OCI-LY1 (cell line): ENCODE data around the gene ZNF76.

Experiments used
- H2AFZ ChIP-seq: fragments of 200-600 bp; sonication (generic), shearing (Covaris generic); 2 replicates; pipeline ENCODE4 v1.6.0; 2014; ENCODE audit warnings: antibody characterized with exemption, mild to moderate bottlenecking, low read length
- H3F3A ChIP-seq: fragments of 200-600 bp; sonication (generic), shearing (Covaris generic); 2 replicates; pipeline ENCODE4 v1.6.0; 2014; ENCODE audit warnings: mild to moderate bottlenecking, antibody characterized with exemption, low read length, moderate library complexity; ENCODE audit not compliant: insufficient read depth
- H3K27ac ChIP-seq: fragments of 200-600 bp; sonication (generic); 2 replicates; pipeline ENCODE4 v1.5.1; 2014; ENCODE audit warnings: low read length, mixed run types, mild to moderate bottlenecking, low read depth; ENCODE audit not compliant: poor library complexity, severe bottlenecking
- H3K27me3 ChIP-seq: fragments of 200-600 bp; sonication (generic); 2 replicates; pipeline ENCODE4 v1.6.0; 2014; ENCODE audit warnings: antibody characterized with exemption, mild to moderate bottlenecking, low read length, moderate library complexity; ENCODE audit not compliant: insufficient read depth
- H3K36me3 ChIP-seq: fragments of 200-600 bp; sonication (generic); 2 replicates; pipeline ENCODE4 v1.6.1; 2014; ENCODE audit warnings: mild to moderate bottlenecking, antibody characterized with exemption, low read length, moderate library complexity, mixed read lengths; ENCODE audit not compliant: insufficient read depth
- H3K4me1 ChIP-seq: fragments of 200-600 bp; sonication (generic); 2 replicates; pipeline ENCODE4 v1.5.1; 2014; ENCODE audit warnings: mild to moderate bottlenecking, low read length, moderate library complexity; ENCODE audit not compliant: insufficient read depth, severe bottlenecking
- H3K4me2 ChIP-seq: fragments of 200-600 bp; sonication (generic), shearing (Covaris generic); 2 replicates; pipeline ENCODE4 v1.6.1; 2014; ENCODE audit warnings: low read length
- H3K4me3 ChIP-seq: fragments of 200-600 bp; sonication (generic); 2 replicates; pipeline ENCODE4 v1.5.1; 2014; ENCODE audit warnings: low read length, low read depth, mild to moderate bottlenecking, mixed read lengths; ENCODE audit not compliant: poor library complexity, severe bottlenecking
- H3K79me2 ChIP-seq: fragments of 200-600 bp; shearing (Covaris generic); 2 replicates; pipeline ENCODE4 v1.6.1; 2016; ENCODE audit warnings: mixed run types, low read length, mixed read lengths; ENCODE audit not compliant: insufficient read depth
- H3K9ac ChIP-seq: fragments of 200-600 bp; sonication (generic), shearing (Covaris generic); 2 replicates; pipeline ENCODE4 v1.6.1; 2014; ENCODE audit warnings: mild to moderate bottlenecking, low read length, mixed read lengths
- H3K9me2 ChIP-seq: fragments of 200-600 bp; sonication (generic), shearing (Covaris generic); 2 replicates; pipeline ENCODE4 v1.6.1; 2014; ENCODE audit warnings: low read depth, mild to moderate bottlenecking, low read length, mixed read lengths
- H3K9me3 ChIP-seq: fragments of 200-600 bp; shearing (Covaris generic); 2 replicates; pipeline ENCODE4 v1.6.1; 2014; ENCODE audit warnings: low read length, mixed read lengths
- H4K20me1 ChIP-seq: fragments of 200-600 bp; sonication (generic), shearing (Covaris generic); 2 replicates; pipeline ENCODE4 v1.6.0; 2016; ENCODE audit warnings: mild to moderate bottlenecking, low read length; ENCODE audit not compliant: insufficient read depth
- CTCF ChIP-seq: fragments of 200-600 bp; sonication (generic), shearing (Covaris generic); IDR thresholded peaks from 2 replicates; pipeline ENCODE4 v1.5.1; 2017; ENCODE audit warnings: mild to moderate bottlenecking, antibody characterized with exemption, low read length, moderate library complexity, mixed read lengths
- EZH2 ChIP-seq: fragments of 200-600 bp; sonication (generic), shearing (Covaris generic); IDR thresholded peaks from 2 replicates; pipeline ENCODE4 v1.8.0; 2017; ENCODE audit warnings: borderline replicate concordance, mixed run types, mild to moderate bottlenecking, antibody characterized with exemption, low read length, moderate library complexity, mixed read lengths

The ZNF76 gene

GRCh38 chr6:35291491-35291890 is 32.0 kb downstream of the ZNF76 start:
- no peaks in the 10 kb centered on the region for H3K27me3 ChIP-seq
- peaks cover 87% of the 10 kb centered on the region for H3K36me3 ChIP-seq
- no peak overlapping the region for H3K9ac ChIP-seq

GRCh38 chr6:35292494-35292893 is 33.0 kb downstream of the ZNF76 start:
- Histone ChIP-seq H3K4me2 (no peak overlapping the region; the same call in 1 of the 2 replicates), H3K79me2 (no peaks in the 10 kb centered on the region), H3K4me1 (peaks cover 16% of the 10 kb centered on the region), H3F3A (no peaks in the 10 kb centered on the region), H3K4me3 (no peak overlapping the region), H3K9me3 (no peaks in the 10 kb centered on the region), H3K9me2 (no peaks in the 10 kb centered on the region), H3K27ac (no peak overlapping the region), H2AFZ (no peak overlapping the region), H4K20me1 (no peaks in the 10 kb centered on the region), H3K27me3 (no peaks in the 10 kb centered on the region), H3K36me3 (peaks cover 77% of the 10 kb centered on the region), H3K9ac (no peak overlapping the region)
- TF ChIP-seq CTCF (no peak), EZH2 (no peak)

More at GRCh38 chr6:35291491-35291890, 32.0 kb downstream of the ZNF76 start:
- Histone ChIP-seq H3F3A (no peaks in the 10 kb centered on the region), H2AFZ (no peak overlapping the region), H3K4me3 (no peak overlapping the region), H3K4me2 (no peak overlapping the region), H3K4me1 (peaks cover 11% of the 10 kb centered on the region), H3K27ac (no peak overlapping the region), H3K79me2 (no peaks in the 10 kb centered on the region), H3K9me2 (no peaks in the 10 kb centered on the region), H3K9me3 (no peaks in the 10 kb centered on the region), H4K20me1 (no peaks in the 10 kb centered on the region)
- no peak for TF ChIP-seq CTCF
- TF ChIP-seq EZH2, result no peak

GRCh38 chr6:35293681-35294080 is 34.1 kb downstream of the ZNF76 start:
- Histone ChIP-seq H3K27me3 (no peaks in the 10 kb centered on the region), H3K9ac (no peak overlapping the region), H3K4me1 (peaks cover 26% of the 10 kb centered on the region), H3K36me3 (peaks cover 65% of the 10 kb centered on the region), H3K4me2 (no peak overlapping the region), H2AFZ (no peak overlapping the region), H3K4me3 (no peak overlapping the region), H3K27ac (no peak overlapping the region), H3K79me2 (no peaks in the 10 kb centered on the region), H4K20me1 (no peaks in the 10 kb centered on the region), H3K9me2 (no peaks in the 10 kb centered on the region), H3F3A (no peaks in the 10 kb centered on the region), H3K9me3 (no peaks in the 10 kb centered on the region)
- TF ChIP-seq CTCF, result no peak
- no peak for TF ChIP-seq EZH2
